NT2/D1 (cell line): ENCODE data around the gene FMN1.

ENCODE experiments used
- DNase-seq: peaks from one replicate; pipeline ENCODE4 v3.0.0-alpha.2; 2011; ENCODE audit warnings: low read depth, low spot score
- H3K27me3 ChIP-seq: 2 replicates; pipeline ENCODE4 v1.6.0; 2011; ENCODE audit warnings: mild to moderate bottlenecking; ENCODE audit not compliant: insufficient read length, insufficient read depth
- H3K36me3 ChIP-seq: 2 replicates; pipeline ENCODE4 v1.6.1; 2011; ENCODE audit warnings: mild to moderate bottlenecking, low read length, mixed read lengths; ENCODE audit not compliant: insufficient read depth, insufficient read length
- H3K4me1 ChIP-seq: 2 replicates; pipeline ENCODE4 v1.5.1; 2011; ENCODE audit not compliant: insufficient read depth, insufficient read length
- H3K4me3 ChIP-seq: 2 replicates; pipeline ENCODE4 v1.5.1; 2011; ENCODE audit warnings: low read depth; ENCODE audit not compliant: insufficient read length
- H3K9ac ChIP-seq: 2 replicates; pipeline ENCODE4 v1.6.0; 2011; ENCODE audit warnings: low read depth; ENCODE audit not compliant: insufficient read length
- H3K9me3 ChIP-seq: 2 replicates; pipeline ENCODE4 v1.5.1; 2011; ENCODE audit warnings: mild to moderate bottlenecking, low read length; ENCODE audit not compliant: insufficient read depth
- SUZ12 ChIP-seq: IDR thresholded peaks from 2 replicates; pipeline ENCODE4 v1.6.1; 2011; ENCODE audit not compliant: insufficient read length, insufficient read depth; ENCODE audit errors: extremely low read depth
- YY1 ChIP-seq: IDR thresholded peaks from 2 replicates; pipeline ENCODE4 v1.6.1; 2011; ENCODE audit not compliant: insufficient read length, insufficient read depth
- ZNF274 ChIP-seq: IDR thresholded peaks from 2 replicates; pipeline ENCODE4 v1.6.1; 2011; ENCODE audit warnings: mild to moderate bottlenecking, low read depth, low read length

FMN1 gene

GRCh38 chr15:32878869-32879805 is 315.4 kb downstream of the FMN1 start:
- TF ChIP-seq ZNF274 (no peak), SUZ12 (no peak), YY1 (no peak)
- no peak overlapping the region for H3K9ac ChIP-seq
- H3K36me3 ChIP-seq, result no peaks in the 10 kb centered on the region
- H3K4me3 ChIP-seq, result no peak overlapping the region
- no peaks in the 10 kb centered on the region for H3K9me3 ChIP-seq
- H3K27me3 ChIP-seq, result no peaks in the 10 kb centered on the region
- no peaks in the 10 kb centered on the region for H3K4me1 ChIP-seq
- no peak for DNase-seq

GRCh38 chr15:32878342-32878741 is 316.2 kb downstream of the FMN1 start:
- DNase-seq, result no peak
- Histone ChIP-seq H3K36me3 (no peaks in the 10 kb centered on the region), H3K9ac (no peak overlapping the region), H3K4me3 (no peak overlapping the region), H3K27me3 (no peaks in the 10 kb centered on the region), H3K4me1 (no peaks in the 10 kb centered on the region), H3K9me3 (no peaks in the 10 kb centered on the region)
- TF ChIP-seq ZNF274 (no peak), SUZ12 (no peak), YY1 (no peak)

GRCh38 chr15:32877252-32878019 is 317.1 kb downstream of the FMN1 start:
- H3K36me3 ChIP-seq, result no peaks in the 10 kb centered on the region

GRCh38 chr15:32873284-32874114 is 321.0 kb downstream of the FMN1 start:
- no peak for TF ChIP-seq YY1
- no peak for TF ChIP-seq ZNF274
- TF ChIP-seq SUZ12, result no peak
- DNase-seq, result no peak
- H3K4me1 ChIP-seq, result no peaks in the 10 kb centered on the region

More at GRCh38 chr15:32877252-32878019, 317.1 kb downstream of the FMN1 start:
- Histone ChIP-seq H3K9me3 (no peaks in the 10 kb centered on the region), H3K4me1 (no peaks in the 10 kb centered on the region), H3K9ac (no peak overlapping the region), H3K27me3 (no peaks in the 10 kb centered on the region), H3K4me3 (no peak overlapping the region)
- DNase-seq, result no peak
- TF ChIP-seq YY1, result no peak
- TF ChIP-seq SUZ12, result no peak
- TF ChIP-seq ZNF274, result no peak

GRCh38 chr15:32872621-32873283 is 321.8 kb downstream of the FMN1 start:
- TF ChIP-seq SUZ12, result no peak
- no peak for TF ChIP-seq YY1
- TF ChIP-seq ZNF274, result no peak
- Histone ChIP-seq H3K36me3 (no peaks in the 10 kb centered on the region), H3K9me3 (no peaks in the 10 kb centered on the region), H3K9ac (no peak overlapping the region), H3K27me3 (no peaks in the 10 kb centered on the region), H3K4me1 (no peaks in the 10 kb centered on the region), H3K4me3 (no peak overlapping the region)
- DNase-seq, result no peak

More at GRCh38 chr15:32873284-32874114, 321.0 kb downstream of the FMN1 start:
- no peaks in the 10 kb centered on the region for H3K9me3 ChIP-seq
- H3K4me3 ChIP-seq, result no peak overlapping the region
- no peaks in the 10 kb centered on the region for H3K27me3 ChIP-seq
- no peak overlapping the region for H3K9ac ChIP-seq
- no peaks in the 10 kb centered on the region for H3K36me3 ChIP-seq

GRCh38 chr15:32871883-32872282 is 322.6 kb downstream of the FMN1 start:
- H3K27me3 ChIP-seq, result no peaks in the 10 kb centered on the region
- no peak overlapping the region for H3K9ac ChIP-seq
- H3K4me3 ChIP-seq, result no peak overlapping the region
- DNase-seq, result no peak
- no peaks in the 10 kb centered on the region for H3K36me3 ChIP-seq
- no peaks in the 10 kb centered on the region for H3K9me3 ChIP-seq
- no peaks in the 10 kb centered on the region for H3K4me1 ChIP-seq
- no peak for TF ChIP-seq SUZ12
- no peak for TF ChIP-seq ZNF274
- no peak for TF ChIP-seq YY1
